ENCODE measurements around the gene SPATA16. TPM values are rescaled to one million over a fixed set of nuclear protein-coding genes. Genes with fewer than 3 reads are reported as not detected.
"Not testable (repeated sequence)": the region's sequence is repeated elsewhere in the genome, so short reads cannot be mapped to it uniquely, and the experiment has no call there.

Gene SPATA16
- total and polyA plus RNA-seq, 2 donors (not counting 1 experiment from before 2014, with no cell fraction given), result not detected

- TF ChIP-seq EZH2 (IDR thresholded peaks at IDR 0.05; ENCODE audit: borderline replicate concordance, insufficient read depth, low read depth, low read length, poor library complexity, severe bottlenecking) (no peak), CTCF (IDR thresholded peaks at IDR 0.05) (no peak)
- ChIA-PET POLR2A (no interaction called here), CTCF (no interaction called here)
- H3K4me3 ChIP-seq (ENCODE audit: control extremely low read depth in 1 of 5, extremely low read depth in 1 of 5, insufficient read depth in 1 of 5, low read depth in 2 of 5, low read length in 4 of 5), result no peak overlapping the region
- no peak overlapping the region for H3K27ac ChIP-seq (ENCODE audit: low read length in 2 of 2)
- H3K4me3 Mint-ChIP-seq, result no peak overlapping the region
- no peaks in the 10 kb centered on the region for H3K79me2 ChIP-seq (ENCODE audit: control insufficient read depth, insufficient read depth, low read length)
- no peaks in the 10 kb centered on the region for H4K20me1 ChIP-seq (ENCODE audit: control insufficient read depth, insufficient read depth, low read length, poor library complexity, severe bottlenecking)
- no peak for ATAC-seq (ENCODE audit: low read depth)
- DNase-seq, result no peak
- no peak overlapping the region for H2AFZ ChIP-seq (ENCODE audit: insufficient read depth, low read depth, low read length, poor library complexity, severe bottlenecking)
- H3K36me3 ChIP-seq (replicated peaks in 1 of 2; ENCODE audit: control extremely low read depth in 1 of 2, control insufficient read depth in 1 of 2, extremely low read depth in 1 of 2, insufficient read depth in 2 of 2, low read length in 1 of 2), result no peaks in the 10 kb centered on the region
- no peak overlapping the region for H3K9ac ChIP-seq (ENCODE audit: low read length)
- H3K27me3 ChIP-seq (replicated peaks in 1 of 4; ENCODE audit: control extremely low read depth in 1 of 4, control insufficient read depth in 3 of 4, insufficient read depth in 4 of 4, low read length in 3 of 4), result no peaks in the 10 kb centered on the region
- H3K4me2 ChIP-seq (replicated peaks; ENCODE audit: low read depth, low read length, poor library complexity, severe bottlenecking), result no peak overlapping the region
- WGBS (ENCODE audit: insufficient coverage), result 57% methylated on average over 2 of the region's 3 CpGs
- H3K4me1 ChIP-seq (ENCODE audit: control insufficient read depth in 2 of 2, insufficient read depth in 2 of 2, low read length in 2 of 2), result no peaks in the 10 kb centered on the region
- H3K27me3 Mint-ChIP-seq, result no peaks in the 10 kb centered on the region
- intact Hi-C loops (cut with micrococcal nuclease), result no loop called here
- no peaks in the 10 kb centered on the region for H3K9me3 ChIP-seq (ENCODE audit: control extremely low read depth in 1 of 3, control insufficient read depth in 2 of 3, insufficient read depth in 1 of 3, low read length in 2 of 3)
- H3K4me1 Mint-ChIP-seq, result no peaks in the 10 kb centered on the region
- no peaks in the 10 kb centered on the region for H3K9me3 Mint-ChIP-seq (ENCODE audit: insufficient read depth)
- H3K27ac Mint-ChIP-seq, result no peak overlapping the region
Measured at GRCh38 chr3:172869368-172869771, 271.7 kb downstream of the SPATA16 start.

GRCh38 chr3:172868582-172869200 lies 272.3 kb downstream of the SPATA16 start:
- no peak for ATAC-seq (ENCODE audit: low read depth)
- Histone ChIP-seq H2AFZ (ENCODE audit: insufficient read depth, low read depth, low read length, poor library complexity, severe bottlenecking) (no peak overlapping the region), H3K79me2 (ENCODE audit: control insufficient read depth, insufficient read depth, low read length) (no peaks in the 10 kb centered on the region), H3K9ac (ENCODE audit: low read length) (no peak overlapping the region), H3K27me3 (replicated peaks in 1 of 4; ENCODE audit: control extremely low read depth in 1 of 4, control insufficient read depth in 3 of 4, insufficient read depth in 4 of 4, low read length in 3 of 4) (no peaks in the 10 kb centered on the region), H3K4me1 (ENCODE audit: control insufficient read depth in 2 of 2, insufficient read depth in 2 of 2, low read length in 2 of 2) (no peaks in the 10 kb centered on the region), H3K9me3 (ENCODE audit: control extremely low read depth in 1 of 3, control insufficient read depth in 2 of 3, insufficient read depth in 1 of 3, low read length in 2 of 3) (no peaks in the 10 kb centered on the region), H3K36me3 (replicated peaks in 1 of 2; ENCODE audit: control extremely low read depth in 1 of 2, control insufficient read depth in 1 of 2, extremely low read depth in 1 of 2, insufficient read depth in 2 of 2, low read length in 1 of 2) (no peaks in the 10 kb centered on the region), H4K20me1 (ENCODE audit: control insufficient read depth, insufficient read depth, low read length, poor library complexity, severe bottlenecking) (no peaks in the 10 kb centered on the region), H3K27ac (ENCODE audit: low read length in 2 of 2) (no peak overlapping the region), H3K4me2 (replicated peaks; ENCODE audit: low read depth, low read length, poor library complexity, severe bottlenecking) (no peak overlapping the region), H3K4me3 (ENCODE audit: control extremely low read depth in 1 of 5, extremely low read depth in 1 of 5, insufficient read depth in 1 of 5, low read depth in 2 of 5, low read length in 4 of 5) (no peak overlapping the region)
- Mint-ChIP-seq H3K27ac (no peak overlapping the region), H3K4me1 (no peaks in the 10 kb centered on the region), H3K27me3 (no peaks in the 10 kb centered on the region), H3K4me3 (no peak overlapping the region), H3K9me3 (ENCODE audit: insufficient read depth) (no peaks in the 10 kb centered on the region)
- ChIA-PET POLR2A (no interaction called here), CTCF (no interaction called here)
- intact Hi-C loops (cut with micrococcal nuclease), result no loop called here
- 100% methylated on average over 1 of the region's 2 CpGs for WGBS (ENCODE audit: insufficient coverage)
- TF ChIP-seq EZH2 (IDR thresholded peaks at IDR 0.05; ENCODE audit: borderline replicate concordance, insufficient read depth, low read depth, low read length, poor library complexity, severe bottlenecking) (no peak), CTCF (IDR thresholded peaks at IDR 0.05) (no peak)
- no peak for DNase-seq

GRCh38 chr3:172866726-172867350 lies 274.2 kb downstream of the SPATA16 start:
- H3K4me1 Mint-ChIP-seq; CTCF ChIA-PET; H3K27me3 ChIP-seq (replicated peaks in 1 of 4; ENCODE audit: control extremely low read depth in 1 of 4, control insufficient read depth in 3 of 4, insufficient read depth in 4 of 4, low read length in 3 of 4); H2AFZ ChIP-seq (ENCODE audit: insufficient read depth, low read depth, low read length, poor library complexity, severe bottlenecking); intact Hi-C loops (cut with micrococcal nuclease); H3K79me2 ChIP-seq (ENCODE audit: control insufficient read depth, insufficient read depth, low read length); H3K4me3 Mint-ChIP-seq; H3K27me3 Mint-ChIP-seq; H3K9ac ChIP-seq (ENCODE audit: low read length); DNase-seq; H3K4me1 ChIP-seq (ENCODE audit: control insufficient read depth in 2 of 2, insufficient read depth in 2 of 2, low read length in 2 of 2); H3K27ac Mint-ChIP-seq; H3K9me3 ChIP-seq (ENCODE audit: control extremely low read depth in 1 of 3, control insufficient read depth in 2 of 3, insufficient read depth in 1 of 3, low read length in 2 of 3); H3K27ac ChIP-seq (ENCODE audit: low read length in 2 of 2); H3K4me2 ChIP-seq (replicated peaks; ENCODE audit: low read depth, low read length, poor library complexity, severe bottlenecking); H3K4me3 ChIP-seq (ENCODE audit: control extremely low read depth in 1 of 5, extremely low read depth in 1 of 5, insufficient read depth in 1 of 5, low read depth in 2 of 5, low read length in 4 of 5); ATAC-seq (ENCODE audit: low read depth); H3K9me3 Mint-ChIP-seq (ENCODE audit: insufficient read depth); H3K36me3 ChIP-seq (replicated peaks in 1 of 2; ENCODE audit: control extremely low read depth in 1 of 2, control insufficient read depth in 1 of 2, extremely low read depth in 1 of 2, insufficient read depth in 2 of 2, low read length in 1 of 2); H4K20me1 ChIP-seq (ENCODE audit: control insufficient read depth, insufficient read depth, low read length, poor library complexity, severe bottlenecking); POLR2A ChIA-PET: not testable (repeated sequence)
- WGBS (ENCODE audit: insufficient coverage), result 97% methylated on average over 37 of the region's 38 CpGs

All from B cell (primary cell).